HG03060 (cell line): ENCODE data around the gene TGFBR3.

ENCODE experiments used
- ATAC-seq: cut with Tn5 transposase; IDR thresholded peaks from one replicate; pipeline ENCODE4 v1.9.1; 2021; ENCODE audit warnings: low read depth, moderate number of reproducible peaks; ENCODE audit not compliant: unreplicated experiment

Gene TGFBR3

GRCh38 chr1:91724644-91725043, 161.3 kb downstream of the TGFBR3 start:
- ATAC-seq: no peak

GRCh38 chr1:91724231-91724630, 161.7 kb downstream of the TGFBR3 start:
- ATAC-seq: no peak

GRCh38 chr1:91720044-91720443, 165.9 kb downstream of the TGFBR3 start:
- ATAC-seq: no peak

GRCh38 chr1:91718877-91719276, 167.1 kb downstream of the TGFBR3 start:
- no peak for ATAC-seq

- no peak for ATAC-seq
Measured at GRCh38 chr1:91718368-91718767, 167.6 kb downstream of the TGFBR3 start.

- no peak for ATAC-seq
Measured at GRCh38 chr1:91717839-91718238, 168.1 kb downstream of the TGFBR3 start.

GRCh38 chr1:91716339-91716738, 169.6 kb downstream of the TGFBR3 start:
- no peak for ATAC-seq

- ATAC-seq: no peak
Measured at GRCh38 chr1:91715416-91716000, 170.4 kb downstream of the TGFBR3 start.

GRCh38 chr1:91714867-91715381, 171.0 kb downstream of the TGFBR3 start:
- no peak for ATAC-seq

GRCh38 chr1:91712981-91713841, 172.7 kb downstream of the TGFBR3 start:
- ATAC-seq: peak; percentile 59

- no peak for ATAC-seq
Measured at GRCh38 chr1:91712393-91712792, 173.6 kb downstream of the TGFBR3 start.

- ATAC-seq: no peak
Measured at GRCh38 chr1:91711504-91712247, 174.3 kb downstream of the TGFBR3 start.

- ATAC-seq: no peak
Measured at GRCh38 chr1:91710261-91710660, 175.7 kb downstream of the TGFBR3 start.

GRCh38 chr1:91708691-91709090, 177.3 kb downstream of the TGFBR3 start:
- no peak for ATAC-seq

- ATAC-seq: no peak
Measured at GRCh38 chr1:91707890-91708218, 178.1 kb downstream of the TGFBR3 start.

- no peak for ATAC-seq
Measured at GRCh38 chr1:91707114-91707889, 178.6 kb downstream of the TGFBR3 start.

- no peak for ATAC-seq
Measured at GRCh38 chr1:91706140-91706957, 179.6 kb downstream of the TGFBR3 start.

GRCh38 chr1:91704746-91705145, 181.2 kb downstream of the TGFBR3 start:
- no peak for ATAC-seq

GRCh38 chr1:91703095-91703494, 182.9 kb downstream of the TGFBR3 start:
- ATAC-seq: no peak

GRCh38 chr1:91701472-91701869, 184.5 kb downstream of the TGFBR3 start:
- no peak for ATAC-seq
